Measurements from ENCODE around the gene PMM2.

DNA sequence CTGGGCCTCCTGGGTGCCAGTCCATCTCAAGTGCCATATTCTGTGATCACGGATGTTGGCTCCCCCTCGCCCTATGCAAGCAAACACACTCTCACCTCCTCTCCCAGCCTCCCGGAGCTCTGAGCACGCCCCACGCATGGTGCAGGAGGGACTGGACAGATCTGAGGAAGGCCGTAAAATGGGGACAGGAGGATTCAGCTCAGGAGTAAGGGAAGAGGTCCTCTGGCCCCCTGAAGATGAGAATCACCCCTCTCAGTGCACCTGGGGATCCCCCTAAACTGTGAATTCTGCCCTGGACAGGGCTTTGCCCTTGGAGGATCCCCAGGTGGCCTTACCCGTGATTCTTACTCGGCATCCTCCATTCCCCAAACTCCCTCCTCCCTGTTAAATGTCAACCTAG, 15.8 kb upstream of the PMM2 start:
- TF ChIP-seq, protein P1, sequence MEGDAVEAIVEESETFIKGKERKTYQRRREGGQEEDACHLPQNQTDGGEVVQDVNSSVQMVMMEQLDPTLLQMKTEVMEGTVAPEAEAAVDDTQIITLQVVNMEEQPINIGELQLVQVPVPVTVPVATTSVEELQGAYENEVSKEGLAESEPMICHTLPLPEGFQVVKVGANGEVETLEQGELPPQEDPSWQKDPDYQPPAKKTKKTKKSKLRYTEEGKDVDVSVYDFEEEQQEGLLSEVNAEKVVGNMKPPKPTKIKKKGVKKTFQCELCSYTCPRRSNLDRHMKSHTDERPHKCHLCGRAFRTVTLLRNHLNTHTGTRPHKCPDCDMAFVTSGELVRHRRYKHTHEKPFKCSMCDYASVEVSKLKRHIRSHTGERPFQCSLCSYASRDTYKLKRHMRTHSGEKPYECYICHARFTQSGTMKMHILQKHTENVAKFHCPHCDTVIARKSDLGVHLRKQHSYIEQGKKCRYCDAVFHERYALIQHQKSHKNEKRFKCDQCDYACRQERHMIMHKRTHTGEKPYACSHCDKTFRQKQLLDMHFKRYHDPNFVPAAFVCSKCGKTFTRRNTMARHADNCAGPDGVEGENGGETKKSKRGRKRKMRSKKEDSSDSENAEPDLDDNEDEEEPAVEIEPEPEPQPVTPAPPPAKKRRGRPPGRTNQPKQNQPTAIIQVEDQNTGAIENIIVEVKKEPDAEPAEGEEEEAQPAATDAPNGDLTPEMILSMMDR (IDR thresholded peaks at IDR 0.05), result no peak
- no peak for TF ChIP-seq POLR2AphosphoS5 (IDR thresholded peaks at IDR 0.05)

Measured in gastroesophageal sphincter (tissue), 3 donors.